Natural killer cell treated with Interleukin-12 subunit alpha and Interleukin-12 subunit beta and Interleukin-15 and Interleukin-18, amount 100 ng/mL, for 72 hours (primary cell): ENCODE data around the gene KIR2DL1. TPM values are rescaled to one million over a fixed set of nuclear protein-coding genes. Genes with fewer than 3 reads are reported as not detected.
A peak's percentile ranks its signal among the peaks of the same experiment; 100 is the strongest.
"Not testable (repeated sequence)": the region's sequence is repeated elsewhere in the genome, so short reads cannot be mapped to it uniquely, and the experiment has no call there.

ENCODE experiments used
- ATAC-seq, 2 donors: fragments of 150-1000 bp; cut with Tn5 transposase in 1 of 2; sonication (Bioruptor Pico), chemical (Tn5 transposase) in 1 of 2; 2 replicates each; pipeline ENCODE4 v1.10.0; 2021
- DNase-seq: peaks from one replicate; pipeline ENCODE4 v3.0.0; 2022; ENCODE audit warnings: low spot score
- H3K27ac Mint-ChIP-seq, 2 donors: 1 replicate in 1 of 2; 2 replicates in 1 of 2; pipeline ENCODE4 v1.8.0; 2022; ENCODE audit warnings: mixed read lengths in 2 of 2, mild to moderate bottlenecking in 1 of 2, moderate library complexity in 1 of 2
- H3K27me3 Mint-ChIP-seq, 2 donors: 1 replicate in 1 of 2; 2 replicates in 1 of 2; pipeline ENCODE4 v1.8.0; 2022; ENCODE audit warnings: mixed read lengths in 2 of 2
- H3K36me3 Mint-ChIP-seq: one replicate; pipeline ENCODE4 v1.8.0; 2022; ENCODE audit warnings: mixed read lengths
- H3K4me1 Mint-ChIP-seq, 2 donors: 1 replicate in 1 of 2; 2 replicates in 1 of 2; pipeline ENCODE4 v1.8.0; 2022; ENCODE audit warnings: low read depth in 2 of 2, mixed read lengths in 2 of 2, mild to moderate bottlenecking in 1 of 2
- H3K4me3 Mint-ChIP-seq: one replicate; pipeline ENCODE4 v1.8.0; 2022; ENCODE audit warnings: mixed read lengths
- H3K9me3 Mint-ChIP-seq: 2 replicates; pipeline ENCODE4 v1.8.0; 2022; ENCODE audit warnings: mixed read lengths
- total RNA-seq, 2 donors: library from RNA; stranded (reverse); gene quantifications; one replicate each; pipeline ENCODE4 v1.2.3, GENCODE V29; 2022

The KIR2DL1 gene
- total RNA-seq, result 10 to 100 TPM; 11.4 to 19.5 TPM

- peaks cover 39 to 40% of the 10 kb centered on the region in 2 donors for H3K4me1 Mint-ChIP-seq
- H3K27ac Mint-ChIP-seq, result peak within 1 kb of the TSS; percentile 83 to 90
- DNase-seq, H3K9me3 Mint-ChIP-seq, H3K27me3 Mint-ChIP-seq, ATAC-seq, H3K36me3 Mint-ChIP-seq: not testable (repeated sequence)
- H3K4me3 Mint-ChIP-seq, result peak within 1 kb of the TSS; percentile 74
These were observed at the start of gene KIR2DL1 for GRCh38 chr19:54769646-54770045. Gene KIR2DL1, plus strand, starts transcription at chr19:54769793. Its CDS starts 58 bp downstream, at chr19:54769851.

GRCh38 chr19:54724142-54724541 lies 45.5 kb upstream of the KIR2DL1 start, which contains the start of gene KIR3DL3:
Gene KIR3DL3, plus strand, starts transcription at chr19:54724442. Its CDS starts 55 bp downstream, at chr19:54724497.
- Mint-ChIP-seq H3K27me3 (peaks cover 19 to 24% of the 10 kb centered on the region in 2 donors), H3K4me3 (no peak within 1 kb of the TSS), H3K27ac (peak within 1 kb of the TSS in 1 of 2 donors; percentile 11), H3K36me3 (peaks cover 17% of the 10 kb centered on the region), H3K9me3 (peaks cover 3% of the 10 kb centered on the region), H3K4me1 (peaks cover 7 to 10% of the 10 kb centered on the region in 2 donors)
- DNase-seq (no peak), ATAC-seq (no peak)

DNA sequence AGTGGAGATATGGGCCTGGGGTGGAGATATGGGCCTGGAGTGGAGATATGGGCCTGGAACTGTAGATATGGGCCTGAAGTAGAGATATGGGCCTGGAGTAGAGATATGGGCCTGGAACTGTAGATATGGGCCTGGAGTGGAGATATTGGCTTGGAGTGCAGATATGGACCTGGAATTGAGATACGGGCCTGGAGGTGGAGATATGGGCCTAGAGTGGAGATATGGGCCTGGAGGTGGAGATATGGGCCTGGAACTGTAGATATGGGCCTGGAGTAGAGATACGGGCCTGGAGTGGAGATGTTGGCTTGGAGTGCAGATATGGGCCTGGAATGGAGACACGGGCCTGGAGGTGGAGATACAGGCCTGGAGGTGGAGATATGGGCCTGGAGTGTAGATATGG lies 44.9 kb upstream of the KIR2DL1 start:
- Mint-ChIP-seq H3K27ac (peak overlapping the region in 1 of 2 donors; percentile 11), H3K27me3 (peaks cover 20 to 25% of the 10 kb centered on the region in 2 donors), H3K4me3 (no peak overlapping the region), H3K36me3 (peaks cover 17% of the 10 kb centered on the region), H3K4me1 (peaks cover 9 to 11% of the 10 kb centered on the region in 2 donors), H3K9me3 (peaks cover 3% of the 10 kb centered on the region)
- ATAC-seq (no peak), DNase-seq (no peak)

- ATAC-seq (no peak), DNase-seq (no peak)
- Mint-ChIP-seq H3K4me1 (peaks cover 9 to 11% of the 10 kb centered on the region in 2 donors), H3K4me3 (no peak overlapping the region), H3K36me3 (peaks cover 11% of the 10 kb centered on the region), H3K27ac (no peak overlapping the region), H3K27me3 (peaks cover 20 to 25% of the 10 kb centered on the region in 2 donors), H3K9me3 (peaks cover 3% of the 10 kb centered on the region)
These were observed 44.3 kb upstream of the KIR2DL1 start for GRCh38 chr19:54725321-54725720.

GRCh38 chr19:54727562-54727961 lies 42.0 kb upstream of the KIR2DL1 start:
- H3K27ac Mint-ChIP-seq, result no peak overlapping the region
- no peak overlapping the region for H3K4me3 Mint-ChIP-seq
- H3K4me1 Mint-ChIP-seq, result peaks cover 11 to 13% of the 10 kb centered on the region in 2 donors
- ATAC-seq (no peak), DNase-seq (no peak)
- no peaks in the 10 kb centered on the region for H3K36me3 Mint-ChIP-seq
- peaks cover 30 to 38% of the 10 kb centered on the region in 2 donors for H3K27me3 Mint-ChIP-seq
- no peaks in the 10 kb centered on the region for H3K9me3 Mint-ChIP-seq

GRCh38 chr19:54728167-54728566 lies 41.4 kb upstream of the KIR2DL1 start:
- Mint-ChIP-seq H3K27ac (no peak overlapping the region), H3K27me3 (peaks cover 31 to 41% of the 10 kb centered on the region in 2 donors), H3K36me3 (no peaks in the 10 kb centered on the region), H3K4me1 (peaks cover 11 to 13% of the 10 kb centered on the region in 2 donors), H3K9me3 (no peaks in the 10 kb centered on the region), H3K4me3 (no peak overlapping the region)
- ATAC-seq (no peak), DNase-seq (no peak)

DNA sequence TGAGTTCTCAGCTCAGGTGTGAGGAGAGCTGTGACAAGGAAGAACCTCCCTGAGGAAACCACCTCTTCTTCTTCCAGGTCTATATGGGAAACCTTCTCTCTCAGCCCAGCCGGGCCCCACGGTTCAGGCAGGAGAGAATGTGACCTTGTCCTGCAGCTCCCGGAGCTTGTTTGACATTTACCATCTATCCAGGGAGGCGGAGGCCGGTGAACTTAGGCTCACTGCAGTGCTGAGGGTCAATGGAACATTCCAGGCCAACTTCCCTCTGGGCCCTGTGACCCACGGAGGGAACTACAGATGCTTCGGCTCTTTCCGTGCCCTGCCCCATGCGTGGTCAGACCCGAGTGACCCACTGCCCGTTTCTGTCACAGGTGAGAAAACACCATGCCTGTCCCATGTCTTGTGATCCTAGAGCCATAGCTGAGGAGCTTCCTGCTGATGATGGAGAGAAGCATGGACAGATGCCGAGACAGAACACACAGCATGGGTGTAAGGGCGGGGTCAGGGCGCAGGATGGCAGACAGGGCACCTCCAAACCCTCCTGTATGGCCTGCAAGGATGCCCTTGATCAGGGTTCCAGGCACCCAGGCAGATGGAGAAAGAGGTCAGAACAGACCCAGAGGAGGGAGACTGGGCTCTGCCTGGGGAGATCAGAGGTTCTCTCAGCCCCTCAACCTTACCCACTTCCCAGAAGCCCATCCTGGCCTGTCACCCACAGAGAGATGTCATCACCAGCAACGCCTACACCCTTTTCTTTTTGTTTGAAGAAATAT lies 40.0 kb upstream of the KIR2DL1 start:
- peaks cover 7 to 13% of the 10 kb centered on the region in 2 donors for H3K4me1 Mint-ChIP-seq
- DNase-seq, result no peak
- H3K27me3 Mint-ChIP-seq, result peaks cover 38 to 41% of the 10 kb centered on the region in 2 donors
- H3K9me3 Mint-ChIP-seq, result no peaks in the 10 kb centered on the region
- H3K4me3 Mint-ChIP-seq, result no peak overlapping the region
- no peaks in the 10 kb centered on the region for H3K36me3 Mint-ChIP-seq
- no peak for ATAC-seq
- peak overlapping the region in 1 of 2 donors; percentile 1 for H3K27ac Mint-ChIP-seq

DNA sequence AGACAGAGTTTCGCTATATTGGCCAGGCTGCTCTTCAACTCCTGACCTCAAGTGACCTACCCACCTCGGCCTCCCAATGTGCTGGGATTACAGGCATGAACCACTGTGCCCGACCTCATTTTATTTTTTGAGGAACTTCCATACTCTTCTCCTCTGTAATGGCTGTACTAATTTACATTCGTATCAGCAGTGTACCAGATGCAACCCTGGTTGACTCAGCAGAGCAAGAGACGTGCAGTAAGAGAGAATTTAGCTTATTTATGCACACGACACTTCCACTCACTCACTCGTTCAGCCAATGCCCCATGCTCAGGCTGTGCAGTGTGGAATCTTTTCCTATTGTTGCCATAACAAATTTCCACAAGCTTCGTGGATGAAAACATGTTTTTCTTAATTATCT lies 38.4 kb upstream of the KIR2DL1 start:
- Mint-ChIP-seq H3K9me3 (no peaks in the 10 kb centered on the region), H3K4me1 (peaks cover 7 to 13% of the 10 kb centered on the region in 2 donors), H3K27ac (no peak overlapping the region), H3K27me3 (peaks cover 38 to 41% of the 10 kb centered on the region in 2 donors), H3K36me3 (no peaks in the 10 kb centered on the region), H3K4me3 (no peak overlapping the region)
- ATAC-seq, result no peak
- DNase-seq, result no peak

DNA sequence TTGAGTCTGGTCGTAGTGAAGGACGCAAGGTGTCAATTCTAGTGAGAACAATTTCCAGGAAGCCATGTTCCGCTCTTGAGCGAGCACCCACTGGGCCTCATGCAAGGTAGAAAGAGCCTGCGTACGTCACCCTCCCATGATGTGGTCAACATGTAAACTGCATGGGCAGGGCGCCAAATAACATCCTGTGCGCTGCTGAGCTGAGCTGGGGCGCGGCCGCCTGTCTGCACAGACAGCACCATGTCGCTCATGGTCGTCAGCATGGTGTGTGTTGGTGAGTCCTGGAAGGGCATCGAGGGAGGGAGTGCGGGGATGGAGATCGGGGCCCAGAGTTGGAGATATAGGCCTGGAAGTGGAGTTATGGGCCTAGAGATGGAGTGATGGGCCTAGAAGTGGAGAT lies 31.3 kb upstream of the KIR2DL1 start, which contains the start of gene KIR2DL3:
TSS of gene KIR2DL3 (plus strand) at position 208 of the 400 bp plus-strand sequence. CDS start at position 241, 33 bp downstream.
- not testable (repeated sequence) for H3K9me3 Mint-ChIP-seq, H3K36me3 Mint-ChIP-seq, H3K27me3 Mint-ChIP-seq, DNase-seq, ATAC-seq
- H3K4me1 Mint-ChIP-seq, result peaks cover 32 to 34% of the 10 kb centered on the region in 2 donors
- H3K4me3 Mint-ChIP-seq, result peak within 1 kb of the TSS; percentile 80
- H3K27ac Mint-ChIP-seq, result peak within 1 kb of the TSS; percentile 78 to 93

DNA sequence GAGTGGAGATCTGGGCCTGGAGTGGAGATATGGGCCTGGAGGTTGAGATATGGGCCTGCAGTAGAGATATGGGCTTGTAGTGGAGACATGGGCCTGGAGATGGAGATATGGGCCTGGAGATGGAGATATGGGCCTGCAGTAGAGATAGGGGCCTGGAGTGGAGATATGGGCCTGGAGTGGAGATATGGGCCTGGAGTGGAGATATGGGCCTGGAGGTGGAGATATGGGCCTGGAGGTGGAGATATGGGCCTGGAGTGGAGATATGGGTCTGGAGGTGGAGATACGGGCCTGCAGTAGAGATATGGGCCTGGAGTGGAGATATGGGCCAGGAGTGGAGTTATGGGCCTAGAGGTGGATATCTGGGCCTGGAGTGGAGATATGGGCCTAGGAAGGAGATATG lies 30.9 kb upstream of the KIR2DL1 start:
- H3K4me3 Mint-ChIP-seq, result peak overlapping the region; percentile 80
- DNase-seq (no peak), ATAC-seq (no peak)
- peaks cover 7 to 12% of the 10 kb centered on the region in 2 donors for H3K27me3 Mint-ChIP-seq
- H3K4me1 Mint-ChIP-seq, result peaks cover 32 to 36% of the 10 kb centered on the region in 2 donors
- H3K36me3 Mint-ChIP-seq, result no peaks in the 10 kb centered on the region
- H3K27ac Mint-ChIP-seq, result peak overlapping the region; percentile 78 to 93
- no peaks in the 10 kb centered on the region for H3K9me3 Mint-ChIP-seq

DNA sequence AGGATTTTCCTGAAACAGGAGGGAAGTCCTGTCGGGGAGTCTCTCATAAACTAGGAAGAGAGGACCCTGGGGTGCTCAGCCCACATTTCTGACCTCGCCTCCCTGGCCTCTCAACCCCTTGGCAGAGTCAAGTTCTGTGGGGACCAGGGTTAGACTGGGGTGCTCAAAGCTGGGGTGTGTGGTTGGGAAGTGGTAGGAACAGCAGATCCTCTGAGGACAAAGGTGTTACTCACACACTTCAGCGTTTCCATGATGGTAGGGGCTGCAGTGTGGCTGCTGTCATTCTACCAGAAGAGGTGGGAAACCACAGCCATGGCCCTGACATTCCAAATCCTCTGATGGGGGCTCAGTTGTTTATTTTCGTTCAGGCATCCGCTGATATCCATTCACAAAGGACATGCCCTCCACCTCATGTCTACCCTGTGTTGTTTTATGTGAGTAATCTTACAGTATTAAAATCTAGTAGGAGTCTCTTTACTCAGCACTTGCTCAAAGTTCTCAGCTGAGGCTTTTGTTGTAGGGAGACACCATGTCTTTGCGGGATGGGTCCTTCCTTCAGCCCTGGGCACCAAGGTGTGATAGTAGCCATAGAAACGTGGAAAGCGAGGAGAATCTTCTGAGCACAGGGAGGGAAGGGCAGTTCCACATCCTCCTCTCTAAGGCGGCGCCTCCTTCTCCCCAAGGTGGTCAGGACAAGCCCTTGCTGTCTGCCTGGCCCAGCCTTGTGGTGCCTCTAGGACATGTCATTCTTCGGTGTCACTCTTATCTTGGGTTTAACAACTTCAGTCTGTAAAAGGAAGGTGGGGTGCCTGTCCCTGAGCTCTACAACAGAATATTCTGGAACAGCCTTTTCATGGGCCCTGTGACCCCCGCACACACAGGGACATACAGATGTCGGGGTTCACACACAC lies 29.8 kb upstream of the KIR2DL1 start:
- ATAC-seq, result peak; percentile 40 to 43
- DNase-seq, result no peak

DNA sequence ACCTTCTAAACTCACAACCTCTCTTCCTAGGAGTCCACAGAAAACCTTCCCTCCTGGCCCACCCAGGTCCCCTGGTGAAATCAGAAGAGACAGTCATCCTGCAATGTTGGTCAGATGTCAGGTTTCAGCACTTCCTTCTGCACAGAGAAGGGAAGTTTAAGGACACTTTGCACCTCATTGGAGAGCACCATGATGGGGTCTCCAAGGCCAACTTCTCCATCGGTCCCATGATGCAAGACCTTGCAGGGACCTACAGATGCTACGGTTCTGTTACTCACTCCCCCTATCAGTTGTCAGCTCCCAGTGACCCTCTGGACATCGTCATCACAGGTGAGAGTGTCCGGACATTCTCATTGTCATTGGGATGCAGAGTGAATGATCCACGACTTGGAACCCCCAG lies 27.6 kb upstream of the KIR2DL1 start:
- not testable (repeated sequence) for DNase-seq, H3K9me3 Mint-ChIP-seq, H3K36me3 Mint-ChIP-seq, H3K4me3 Mint-ChIP-seq, ATAC-seq
- Mint-ChIP-seq H3K27ac (peak overlapping the region in 1 of 2 donors; percentile 48), H3K27me3 (peaks cover 3 to 12% of the 10 kb centered on the region in 2 donors), H3K4me1 (peaks cover 32 to 36% of the 10 kb centered on the region in 2 donors)

More for the DNA sequence above, 29.8 kb upstream of the KIR2DL1 start:
- peak overlapping the region; percentile 19 for H3K4me3 Mint-ChIP-seq
- no peaks in the 10 kb centered on the region for H3K9me3 Mint-ChIP-seq
- no peaks in the 10 kb centered on the region for H3K36me3 Mint-ChIP-seq
- H3K4me1 Mint-ChIP-seq, result peaks cover 32 to 36% of the 10 kb centered on the region in 2 donors
- H3K27ac Mint-ChIP-seq, result peak overlapping the region; percentile 30 to 78
- H3K27me3 Mint-ChIP-seq, result peaks cover 3 to 12% of the 10 kb centered on the region in 2 donors

- not testable (repeated sequence) for H3K27ac Mint-ChIP-seq, DNase-seq, H3K4me3 Mint-ChIP-seq, H3K9me3 Mint-ChIP-seq, ATAC-seq, H3K36me3 Mint-ChIP-seq
- Mint-ChIP-seq H3K4me1 (peaks cover 21 to 30% of the 10 kb centered on the region in 2 donors), H3K27me3 (peaks cover 13 to 24% of the 10 kb centered on the region in 2 donors)
These were observed 25.5 kb upstream of the KIR2DL1 start for GRCh38 chr19:54744080-54744479.
